Measurements from ENCODE around the gene HNRNPA1L2. TPM values are rescaled to one million over a fixed set of nuclear protein-coding genes. Genes with fewer than 3 reads are reported as not detected.

HNRNPA1L2 gene
- total and polyA plus RNA-seq, 10 of the 15 experiments (the other 5 are each of a cell fraction or from before 2014, with no cell fraction given), result 3.3 to 12.0 (median 7.8) TPM

GRCh38 chr13:52617070-52618060 lies 24.9 kb upstream of the HNRNPA1L2 start (continued):
- no peak for TF ChIP-seq PRDM15 (CRISPR knock-in tag; IDR thresholded peaks at IDR 0.05)
- no peak for TF ChIP-seq JUND (IDR thresholded peaks at IDR 0.05; ENCODE audit: low read depth, low read length)
- peak; percentile 77; the same call in 1 of the 2 replicates for TF ChIP-seq TARDBP (IDR thresholded peaks at IDR 0.05; ENCODE audit: borderline replicate concordance)
- TF ChIP-seq ZNF592 (IDR thresholded peaks at IDR 0.05), result no peak
- no peak for TF ChIP-seq ASH2L (IDR thresholded peaks at IDR 0.05; ENCODE audit: borderline replicate concordance, low read depth)
- no peak for TF ChIP-seq PAX8 (IDR thresholded peaks at IDR 0.05)
- TF ChIP-seq LARP7 (IDR thresholded peaks at IDR 0.05), result peak; percentile 61; the same call in 1 of the 2 replicates
- peak; percentile 92 for TF ChIP-seq MXI1 (IDR thresholded peaks at IDR 0.05; ENCODE audit: low read depth, low read length)
- no peak for TF ChIP-seq CTCF (IDR thresholded peaks at IDR 0.05 in 2 of 3, conservative IDR thresholded peaks at IDR 0.05 in 1 of 3; ENCODE audit: control insufficient read depth in 2 of 3, extremely low read depth in 1 of 3, insufficient read depth in 1 of 3, low read depth in 3 of 3, low read length in 3 of 3)
- peak; percentile 98 for TF ChIP-seq CBX5 (IDR thresholded peaks at IDR 0.05; ENCODE audit: low read depth)
- TF ChIP-seq FOXK2 (IDR thresholded peaks at IDR 0.05), result 0 out of 2 replicates have a peak, but pooled peaks have one; percentile 30
- TF ChIP-seq E2F8 (IDR thresholded peaks at IDR 0.05; ENCODE audit: low read depth, partially characterized antibody), result peak; percentile 88
- TF ChIP-seq ZZZ3 (IDR thresholded peaks at IDR 0.05; ENCODE audit: control insufficient read depth, insufficient read length, low read depth), result peak; percentile 21
- 0 out of 2 replicates have a peak, but pooled peaks have one; percentile 32 for TF ChIP-seq ATF7 (IDR thresholded peaks at IDR 0.05; ENCODE audit: low read depth)
- no peak for TF ChIP-seq NFYB (IDR thresholded peaks at IDR 0.05; ENCODE audit: insufficient read depth, low read depth, low read length)

Measured in GM12878 (cell line).